GM18519 (cell line): ENCODE data around the gene MAPRE2.

Source experiments
- ATAC-seq: cut with Tn5 transposase; IDR thresholded peaks from one replicate; pipeline ENCODE4 v1.9.1; 2021; ENCODE audit warnings: mild to moderate bottlenecking, moderate library complexity; ENCODE audit not compliant: unreplicated experiment, low FRiP score

The MAPRE2 gene

DNA sequence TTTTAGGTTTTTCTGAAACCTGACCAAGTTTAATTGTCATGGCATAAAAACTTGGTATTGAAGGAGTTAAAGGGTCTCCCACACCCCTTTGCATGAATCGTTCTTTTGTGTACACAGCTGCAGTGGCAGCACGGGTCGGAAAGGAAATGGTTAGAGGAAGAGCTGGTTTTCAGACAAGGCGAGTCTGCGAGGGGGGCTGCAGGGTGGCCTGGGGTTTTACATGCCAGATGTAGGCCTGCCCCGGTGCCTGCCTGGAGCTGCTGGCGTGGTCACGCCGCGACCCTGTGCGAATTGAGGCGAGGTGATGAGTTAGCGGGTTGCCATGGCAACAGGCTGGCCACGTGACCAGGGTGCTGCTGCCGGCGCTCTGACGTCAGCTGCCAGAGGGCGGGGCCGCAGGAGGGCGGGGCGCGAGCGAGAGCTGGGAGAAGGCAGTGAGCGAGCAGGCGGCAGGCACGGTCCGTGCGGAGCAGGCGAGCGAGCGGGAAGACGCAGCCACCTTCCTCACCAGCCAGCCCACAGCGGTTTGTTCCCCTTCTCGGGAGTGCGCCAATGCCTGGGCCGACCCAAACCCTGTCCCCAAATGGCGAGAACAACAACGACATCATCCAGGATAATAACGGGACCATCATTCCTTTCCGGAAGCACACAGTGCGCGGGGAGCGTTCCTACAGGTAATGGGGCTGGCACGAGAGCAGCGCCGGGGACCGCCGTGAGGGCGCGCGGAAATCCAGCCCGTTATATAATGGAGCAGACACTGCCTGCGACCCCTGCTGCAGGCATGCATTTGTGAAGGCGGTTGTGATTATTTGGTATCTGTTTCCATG, at the start of gene MAPRE2:
Gene MAPRE2, plus strand, starts transcription at position 426 of the 827 bp plus-strand sequence. Its CDS starts 127 bp downstream, at position 553.
- ATAC-seq: peak; percentile 49

DNA sequence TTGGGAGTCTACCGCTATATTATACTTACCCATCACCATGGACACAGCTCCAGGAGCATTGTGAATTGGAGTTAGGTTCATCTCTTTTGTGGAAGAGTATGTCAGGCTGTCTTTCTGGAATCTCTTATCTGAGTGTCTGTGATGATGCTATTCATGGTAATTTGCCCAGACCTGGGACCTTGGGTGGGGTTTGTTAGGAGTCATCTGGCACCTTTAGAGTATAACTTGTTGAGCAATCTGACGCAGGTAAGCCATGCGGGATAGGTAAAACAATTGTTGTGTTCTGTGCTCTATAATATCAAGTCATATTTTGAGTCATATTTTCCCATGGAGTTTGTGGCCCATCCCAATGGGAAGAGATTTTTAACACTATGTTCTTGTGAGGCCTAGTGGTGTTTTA, 49.7 kb upstream of the MAPRE2 start:
- no peak for ATAC-seq

DNA sequence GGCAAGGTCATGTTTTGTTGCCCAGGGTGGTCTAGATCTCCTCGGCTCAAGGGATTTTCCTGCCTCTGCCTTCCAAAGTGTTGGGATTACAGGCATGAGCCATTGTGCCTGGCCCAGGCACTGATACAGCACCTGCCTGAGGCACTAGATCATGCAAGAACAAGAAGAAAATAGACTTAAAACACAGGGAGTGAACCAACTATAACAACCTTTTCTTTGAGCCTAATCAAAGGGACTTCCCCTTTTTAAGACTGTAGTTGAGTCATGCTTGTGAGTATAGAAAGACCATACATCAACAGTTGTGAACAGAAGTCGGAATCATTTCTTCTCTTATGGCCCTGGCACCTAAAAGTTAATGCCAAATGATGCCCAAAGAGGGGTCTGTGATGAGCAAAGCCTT, 47.9 kb upstream of the MAPRE2 start:
- ATAC-seq: no peak

DNA sequence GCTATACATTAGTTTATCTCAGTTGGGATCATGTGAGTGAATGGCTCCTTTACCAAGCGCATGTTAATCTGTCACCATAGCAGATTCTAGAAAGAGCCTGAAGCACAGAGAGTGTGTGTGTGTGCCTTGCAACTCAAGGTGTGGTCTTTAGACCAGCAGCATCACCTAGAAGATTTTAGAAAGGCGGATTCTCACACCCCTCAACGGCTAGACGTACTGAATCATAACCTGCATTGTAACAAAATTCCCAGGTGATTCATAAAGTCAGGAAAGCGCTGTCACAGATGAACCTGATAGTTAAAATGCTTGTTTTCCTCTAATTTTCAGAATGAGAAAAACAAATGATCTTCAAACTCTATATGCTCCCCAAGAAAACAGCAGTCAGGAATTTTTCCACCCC, 45.5 kb upstream of the MAPRE2 start:
- no peak for ATAC-seq

DNA sequence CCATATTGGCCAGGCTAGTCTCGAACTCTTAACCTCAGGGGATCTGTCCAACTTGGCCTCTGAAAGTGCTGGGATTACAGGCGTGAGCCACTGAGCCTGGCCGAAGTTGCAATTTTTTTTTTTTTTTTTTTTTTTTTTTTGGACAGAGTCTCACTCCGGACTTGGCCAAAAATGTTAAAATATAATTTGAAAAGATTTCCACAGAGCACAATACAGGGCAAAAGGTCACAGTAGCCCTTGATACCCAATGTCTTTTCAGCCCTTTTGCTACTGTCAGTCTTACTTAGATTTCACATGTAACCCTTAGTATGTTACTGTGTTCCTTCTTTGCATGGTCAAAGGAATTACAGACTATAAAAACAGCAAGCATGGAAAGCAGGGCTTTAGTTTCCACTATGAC, 42.6 kb upstream of the MAPRE2 start:
- no peak for ATAC-seq

DNA sequence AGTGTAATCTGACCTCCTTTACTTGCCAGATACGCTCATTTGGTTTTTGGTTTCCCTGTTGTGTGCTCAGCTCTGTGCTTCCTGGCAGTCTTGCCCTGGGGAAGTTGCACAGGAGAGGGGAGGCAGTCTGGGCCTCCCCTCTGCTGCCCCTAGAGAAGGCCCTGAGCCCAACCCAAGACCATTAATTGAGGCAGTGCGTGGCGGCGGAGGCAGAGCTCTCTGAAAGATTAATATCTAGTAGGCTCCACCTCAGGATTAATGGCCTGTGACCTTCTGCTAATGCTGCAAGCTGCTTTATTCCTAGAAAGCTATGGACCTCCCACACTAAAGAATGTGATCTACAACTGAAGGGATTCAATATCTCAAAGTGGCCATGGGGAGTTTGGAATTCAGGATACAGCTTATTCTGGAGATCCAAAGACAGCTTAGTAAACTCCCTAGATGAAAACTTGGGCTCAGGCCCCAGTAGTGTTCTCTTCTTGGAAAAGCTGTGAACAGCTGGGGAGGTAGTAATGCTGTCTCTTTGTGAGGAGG, 41.4 kb upstream of the MAPRE2 start:
- no peak for ATAC-seq

DNA sequence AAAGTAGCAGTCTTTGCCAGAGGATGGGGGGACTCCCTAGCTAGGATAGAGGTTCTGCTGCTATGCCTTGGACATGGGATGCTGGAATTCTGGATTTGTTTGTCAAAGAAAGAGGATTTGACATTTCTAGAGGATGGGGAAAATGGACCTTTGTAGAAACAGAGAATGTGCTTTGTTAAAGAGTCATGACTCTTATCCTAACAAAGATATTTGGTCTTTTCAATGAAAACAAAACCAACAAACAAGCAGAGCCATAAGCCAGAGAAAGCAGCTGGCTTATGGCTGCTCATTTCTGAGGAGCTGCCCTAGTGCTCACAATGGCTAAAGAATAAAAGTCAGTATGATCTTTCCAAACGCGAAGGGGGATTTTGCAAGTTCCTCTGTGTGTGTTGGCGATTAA, 40.8 kb upstream of the MAPRE2 start:
- ATAC-seq: no peak

DNA sequence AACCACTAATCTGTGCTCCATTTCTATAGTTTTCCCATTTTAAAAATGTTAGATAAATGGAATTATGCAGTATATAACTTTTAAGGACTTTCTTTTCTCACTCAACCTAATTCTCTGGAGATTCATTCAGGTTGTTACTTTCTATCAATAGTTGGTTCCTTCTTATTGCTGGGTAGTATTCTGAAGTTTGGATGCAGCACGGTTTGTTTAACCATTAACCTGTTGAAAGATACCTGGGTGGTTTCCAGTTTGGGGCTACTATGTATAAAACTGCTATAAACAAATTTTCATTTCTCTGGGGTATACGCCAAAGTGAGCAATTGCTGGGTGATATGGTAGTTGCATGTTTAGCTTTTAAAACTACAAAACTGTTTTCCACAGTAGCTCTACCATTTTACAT, 39.1 kb upstream of the MAPRE2 start:
- ATAC-seq: no peak

DNA sequence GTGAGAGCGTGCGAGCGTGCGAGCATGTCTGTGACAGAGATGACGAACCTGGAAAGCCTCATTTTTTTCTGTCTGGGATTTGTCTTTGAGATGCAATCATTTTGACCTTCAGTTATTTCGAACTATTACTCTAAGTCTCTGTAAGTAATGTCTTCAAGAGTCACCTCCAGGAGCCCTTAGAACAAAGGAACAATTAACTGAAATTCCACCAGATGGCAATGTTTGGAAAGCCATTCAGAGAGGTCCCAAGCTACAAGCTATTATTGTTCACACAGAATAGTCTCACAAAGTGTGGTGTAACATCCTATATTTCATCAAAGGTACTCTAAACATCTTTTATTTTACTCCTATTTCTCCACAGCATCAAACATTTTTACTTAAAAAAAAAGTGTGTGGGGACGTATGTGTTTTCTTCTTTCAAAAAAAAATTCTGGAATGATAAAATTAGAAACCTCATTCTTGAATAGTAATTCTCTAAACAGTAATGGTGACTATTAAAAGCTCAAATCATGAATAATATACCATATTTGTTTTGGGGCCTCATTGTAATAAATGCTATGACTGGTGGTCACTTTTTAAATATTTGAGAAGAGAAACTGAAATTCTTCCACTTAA, 35.1 kb upstream of the MAPRE2 start:
- ATAC-seq: peak; percentile 87

DNA sequence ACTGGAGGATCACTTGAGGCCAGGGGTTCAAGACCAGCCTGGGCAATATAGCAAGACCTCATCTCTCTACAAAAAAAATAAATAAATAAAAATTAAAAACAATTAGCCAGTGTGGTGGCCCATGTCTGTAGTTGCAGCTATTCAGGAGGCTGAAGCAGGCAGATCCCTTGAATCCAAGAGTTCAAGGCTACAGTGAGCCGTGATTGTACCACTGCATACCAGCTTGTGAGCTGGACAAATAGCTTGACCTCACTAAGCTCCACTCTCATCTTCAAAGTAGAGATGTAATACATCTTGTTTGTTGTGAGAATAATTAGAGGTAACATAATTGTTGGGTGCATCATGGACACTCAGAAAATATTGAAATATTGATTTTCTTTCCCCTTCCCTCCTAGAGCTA, 31.1 kb upstream of the MAPRE2 start:
- no peak for ATAC-seq

DNA sequence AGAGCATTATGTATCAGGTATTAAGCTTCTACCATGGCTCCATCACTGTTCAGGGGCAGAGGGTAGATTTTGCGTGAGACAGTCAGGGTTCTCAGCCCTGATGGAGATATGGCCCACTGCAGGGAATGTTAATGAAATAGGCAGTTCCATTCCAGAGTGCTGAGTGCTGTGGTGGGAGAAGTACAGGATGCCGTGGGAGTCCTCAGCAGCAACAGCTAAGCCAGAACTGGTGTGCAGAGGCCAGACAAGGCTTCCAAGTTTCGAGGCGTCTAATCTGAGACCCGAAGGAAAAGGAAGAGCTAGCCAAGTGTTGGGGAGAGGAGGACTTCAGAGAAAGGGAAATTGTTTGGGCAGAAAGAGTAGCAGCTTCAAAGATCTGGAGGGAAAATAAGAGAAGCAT, 30.2 kb upstream of the MAPRE2 start:
- no peak for ATAC-seq

DNA sequence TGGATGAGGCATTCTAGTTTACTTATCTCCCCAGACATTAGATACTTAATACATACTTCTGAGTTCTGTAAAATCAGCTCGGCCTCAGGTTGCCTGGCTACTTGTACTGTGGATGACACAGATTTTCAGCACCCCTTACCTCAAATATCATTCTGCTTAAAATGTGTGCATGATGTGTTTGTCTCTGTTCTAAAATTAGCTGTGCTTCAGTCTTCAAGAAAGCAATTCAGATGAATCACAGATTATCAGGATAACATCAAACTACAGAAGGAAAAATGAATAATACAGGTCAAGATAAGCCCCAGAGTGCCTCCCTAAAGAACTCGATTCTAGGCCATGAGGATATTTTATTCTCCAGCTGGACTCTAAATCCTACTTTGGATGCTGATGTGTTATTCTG, 21.3 kb upstream of the MAPRE2 start:
- no peak for ATAC-seq

DNA sequence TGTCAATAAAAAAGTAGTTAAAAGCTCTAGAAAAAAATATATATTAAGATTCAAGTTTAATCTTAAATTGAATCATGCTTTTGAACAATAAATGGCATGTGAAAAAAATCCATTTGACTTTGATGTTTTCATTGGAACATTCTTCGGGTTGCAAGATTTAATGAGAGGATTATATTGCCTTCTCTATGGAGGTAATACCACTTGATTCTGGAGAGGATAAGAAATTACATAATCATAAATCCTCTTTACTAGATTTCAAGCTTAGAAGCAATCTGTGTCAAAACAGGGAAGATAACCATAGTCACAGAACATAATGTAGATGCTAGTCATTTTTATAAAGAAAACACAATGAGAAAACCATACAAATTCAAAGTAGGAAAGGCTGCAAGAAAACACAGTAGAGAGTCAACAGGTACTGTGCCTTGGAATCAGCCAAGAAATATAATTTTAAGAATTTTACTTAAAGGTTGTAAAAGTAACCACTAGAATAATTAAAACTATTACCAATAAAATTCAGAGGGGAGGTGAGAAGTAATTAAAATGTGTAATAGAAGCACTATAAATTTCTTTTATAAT, 18.7 kb upstream of the MAPRE2 start:
- no peak for ATAC-seq

DNA sequence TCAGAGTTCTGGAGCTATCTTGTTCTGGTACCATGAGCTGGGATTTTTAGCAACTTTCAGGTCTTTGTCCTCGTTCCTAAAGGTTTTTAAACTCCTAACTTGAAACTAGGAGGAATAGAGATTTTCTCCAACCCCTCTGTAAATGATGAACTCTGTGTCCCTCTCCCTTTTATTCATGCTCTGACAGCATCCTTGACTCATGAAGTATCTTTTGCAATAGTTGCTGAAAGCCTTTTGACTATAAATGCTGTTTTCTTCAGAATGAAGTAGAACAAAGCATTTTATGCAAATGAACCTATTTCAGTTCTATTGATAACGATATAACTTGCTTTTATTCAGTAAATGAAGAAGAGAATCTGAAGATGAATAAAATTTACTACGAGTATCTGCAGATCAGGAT, 17.0 kb upstream of the MAPRE2 start:
- no peak for ATAC-seq

DNA sequence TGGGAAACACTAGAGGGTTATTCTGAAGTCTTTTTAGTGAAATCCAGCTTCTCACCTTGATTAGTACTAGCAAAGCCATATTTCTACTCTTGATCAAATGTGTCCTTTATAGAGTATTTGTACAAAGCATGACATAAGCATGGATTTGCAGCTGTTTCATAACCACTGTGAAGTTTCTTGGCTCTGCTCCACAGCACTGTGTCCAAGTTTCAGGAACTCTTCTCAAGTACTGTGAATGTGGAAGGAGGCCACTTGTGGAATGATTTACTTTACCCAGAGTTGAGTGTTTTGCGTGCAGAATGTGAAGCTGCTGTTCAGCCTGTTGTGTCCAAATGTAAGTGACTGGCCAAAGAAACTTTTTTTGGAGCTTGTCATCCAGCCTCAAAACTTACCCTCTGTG, 16.2 kb upstream of the MAPRE2 start:
- no peak for ATAC-seq

DNA sequence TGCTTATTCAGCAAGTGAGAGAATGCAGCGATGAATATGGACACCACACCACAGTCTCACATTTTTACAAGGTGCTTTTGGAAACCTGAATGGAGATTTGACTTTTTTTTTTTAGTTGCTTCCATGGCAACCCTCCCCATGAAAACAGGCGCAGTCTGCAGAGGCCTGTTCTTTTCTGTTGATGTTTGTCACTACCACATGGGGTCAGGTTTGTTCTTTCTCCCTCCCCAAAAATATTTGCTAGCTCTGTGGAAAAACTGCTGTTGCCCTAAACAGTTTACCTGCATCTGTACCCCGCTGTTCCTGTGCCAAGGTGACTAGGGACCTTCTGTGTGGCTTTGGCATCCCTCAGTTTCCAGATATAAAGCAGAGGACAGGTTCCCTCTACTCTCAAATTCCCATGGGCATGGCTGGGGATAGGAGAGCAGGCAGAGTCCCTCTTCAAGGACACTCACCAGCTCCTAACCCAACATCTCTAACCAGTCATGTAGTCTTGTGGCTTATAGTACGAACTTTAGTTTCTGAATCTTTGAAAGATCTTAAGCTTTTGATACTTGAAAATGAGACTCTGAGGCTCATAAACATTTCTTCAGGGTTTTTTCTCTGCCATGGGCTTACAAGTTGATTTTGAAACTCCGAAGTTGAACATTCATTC, 14.7 kb upstream of the MAPRE2 start:
- ATAC-seq: no peak

DNA sequence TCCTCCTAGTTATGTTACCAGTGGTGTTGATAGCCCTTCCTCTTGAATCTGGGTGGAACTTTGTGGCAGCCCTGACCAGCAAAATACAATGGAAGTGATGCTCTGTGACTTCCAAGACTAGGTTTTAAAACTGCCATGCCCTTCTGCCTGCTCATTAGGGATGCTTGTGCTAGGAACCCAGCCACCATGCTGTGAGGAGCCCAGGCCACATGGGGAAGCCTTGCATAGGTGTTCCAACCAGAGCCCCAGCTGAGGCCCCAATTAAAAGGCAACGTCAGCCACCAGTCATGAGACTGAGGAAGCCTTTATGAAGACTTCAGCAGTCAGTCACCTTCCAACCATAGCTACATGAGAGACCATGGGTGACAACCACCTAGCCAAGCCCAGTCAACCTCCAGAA, 14.0 kb upstream of the MAPRE2 start:
- ATAC-seq: no peak

DNA sequence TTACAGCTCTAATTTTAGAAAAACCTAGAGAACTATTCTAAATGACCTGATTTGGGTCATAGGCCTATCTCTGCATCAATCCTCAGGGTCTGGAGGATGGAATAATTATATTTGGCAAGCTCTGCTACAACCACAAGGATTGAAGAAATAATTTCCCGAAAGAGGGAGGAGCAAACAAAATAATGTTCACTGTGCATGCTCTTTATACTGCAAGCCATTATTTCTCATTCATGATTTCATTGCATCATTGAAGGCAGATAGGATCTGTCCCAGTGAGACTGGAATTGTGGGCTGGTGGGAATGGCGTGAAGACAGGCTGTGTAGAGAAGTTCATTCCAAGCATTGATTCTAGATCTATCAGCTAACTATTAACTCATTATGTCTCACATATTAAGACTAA, 12.7 kb upstream of the MAPRE2 start:
- no peak for ATAC-seq

DNA sequence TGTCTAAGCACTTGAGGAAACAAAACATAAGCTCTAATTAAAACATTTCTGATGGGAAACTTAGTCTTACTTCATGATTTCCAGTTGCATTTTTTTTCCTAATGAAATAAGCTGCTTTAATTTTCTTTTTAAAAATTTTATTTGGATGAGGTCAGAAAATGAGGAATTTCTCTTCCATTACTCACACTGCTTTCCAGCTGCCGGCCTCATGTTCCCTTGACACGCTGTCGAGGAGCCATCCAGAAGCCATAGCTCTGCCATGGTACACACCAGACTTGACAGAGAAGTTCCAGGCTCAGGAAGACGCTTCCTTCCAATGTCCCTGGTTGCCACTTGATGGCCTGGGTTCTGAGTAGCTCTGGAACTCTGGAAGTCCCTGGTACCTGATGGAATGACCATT, 12.1 kb upstream of the MAPRE2 start:
- ATAC-seq: no peak

DNA sequence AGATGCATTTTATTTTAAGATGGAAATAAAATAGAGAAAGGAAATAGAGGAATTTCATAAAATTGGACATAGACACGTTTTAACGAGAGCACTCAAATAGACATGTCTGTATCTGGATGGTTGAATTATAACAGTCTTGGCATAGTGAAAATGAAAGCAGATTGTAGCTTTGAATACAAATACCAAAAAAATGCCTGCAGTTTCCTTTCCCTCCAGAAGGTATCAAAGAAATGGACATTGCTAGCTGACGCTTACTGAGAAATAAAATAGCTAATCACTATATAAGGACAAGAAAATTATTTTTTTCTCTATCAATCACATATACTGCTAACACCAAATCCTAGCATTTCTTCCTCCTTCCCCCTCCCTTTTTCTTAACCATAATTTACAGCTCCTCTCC, 11.4 kb upstream of the MAPRE2 start:
- peak; percentile 67 for ATAC-seq
